GM21717 (cell line): ENCODE results near the gene GSE1.

Source experiments
- ATAC-seq: cut with Tn5 transposase; IDR thresholded peaks from one replicate; pipeline ENCODE4 v1.9.1; 2021; ENCODE audit warnings: mild to moderate bottlenecking, moderate library complexity; ENCODE audit not compliant: unreplicated experiment

GSE1 gene

GRCh38 chr16:85573696-85574641 is 39.2 kb upstream of the GSE1 start:
- no peak for ATAC-seq

- ATAC-seq, result no peak
Measured at GRCh38 chr16:85574672-85575475, 38.2 kb upstream of the GSE1 start.

GRCh38 chr16:85575920-85576319 is 37.2 kb upstream of the GSE1 start:
- no peak for ATAC-seq

GRCh38 chr16:85576944-85577343 is 36.2 kb upstream of the GSE1 start:
- ATAC-seq, result no peak

GRCh38 chr16:85577899-85578598 is 35.1 kb upstream of the GSE1 start:
- ATAC-seq, result no peak

- ATAC-seq, result no peak
Measured at GRCh38 chr16:85578599-85578948, 34.5 kb upstream of the GSE1 start.

GRCh38 chr16:85579191-85579590 is 33.9 kb upstream of the GSE1 start:
- no peak for ATAC-seq

- ATAC-seq, result no peak
Measured at GRCh38 chr16:85579923-85580580, 33.1 kb upstream of the GSE1 start.

- no peak for ATAC-seq
Measured at GRCh38 chr16:85580684-85581083, 32.4 kb upstream of the GSE1 start.

- ATAC-seq, result no peak
Measured at GRCh38 chr16:85582229-85582991, 30.7 kb upstream of the GSE1 start.

- ATAC-seq, result no peak
Measured at GRCh38 chr16:85583491-85584181, 29.5 kb upstream of the GSE1 start.

- no peak for ATAC-seq
Measured at GRCh38 chr16:85584267-85584666, 28.9 kb upstream of the GSE1 start.

GRCh38 chr16:85584819-85585282 is 28.3 kb upstream of the GSE1 start:
- no peak for ATAC-seq

GRCh38 chr16:85585711-85586110 is 27.4 kb upstream of the GSE1 start:
- no peak for ATAC-seq

GRCh38 chr16:85586380-85587104 is 26.6 kb upstream of the GSE1 start:
- no peak for ATAC-seq

GRCh38 chr16:85587762-85588556 is 25.2 kb upstream of the GSE1 start:
- ATAC-seq, result no peak

GRCh38 chr16:85588562-85589503 is 24.3 kb upstream of the GSE1 start:
- ATAC-seq, result no peak
